Upper lobe of left lung (tissue), 6 donors: ENCODE results near the gene SGCD. TPM values are rescaled to one million over a fixed set of nuclear protein-coding genes. Genes with fewer than 3 reads are reported as not detected.

ENCODE experiments used
- ATAC-seq, 2 donors: fragments of 200-7000 bp; cut with Tn5 transposase; one replicate each; pipeline ENCODE4 v1.9.1; 2022; ENCODE audit warnings: mild to moderate bottlenecking in 2 of 2, moderate library complexity in 2 of 2; ENCODE audit not compliant: low FRiP score in 2 of 2
- DNase-seq, 2 donors: peaks; one replicate each; pipeline ENCODE4 v3.0.0-alpha.2; 2019 to 2020
- H3K27ac ChIP-seq, 4 donors: fragments of 200-600 bp; sonication (generic); one replicate each; pipeline ENCODE4 v1.5.1; 2016 to 2019
- H3K27me3 ChIP-seq, 4 donors: fragments of 200-600 bp; sonication (generic); one replicate each; pipeline ENCODE4 v1.5.1; 2017 to 2019
- H3K36me3 ChIP-seq, 4 donors: fragments of 200-600 bp; sonication (generic); one replicate each; pipeline ENCODE4 v1.5.1; 2016 to 2019
- H3K4me1 ChIP-seq, 4 donors: fragments of 200-600 bp; sonication (generic); one replicate each; pipeline ENCODE4 v1.5.1; 2018 to 2019
- H3K4me3 ChIP-seq, 4 donors: fragments of 200-600 bp; sonication (generic); one replicate each; pipeline ENCODE4 v1.5.1; 2017 to 2019; ENCODE audit warnings: mild to moderate bottlenecking in 2 of 4, moderate library complexity in 1 of 4
- H3K9me3 ChIP-seq, 4 donors: fragments of 200-600 bp; sonication (generic); one replicate each; pipeline ENCODE4 v1.5.1; 2018 to 2019
- CTCF ChIP-seq, 6 experiments: fragments of 450-650 bp in 4 of 6; fragments of 200-600 bp in 2 of 6; sonication (generic) in 2 of 6; IDR thresholded peaks; one replicate each; pipeline ENCODE4 v1.5.1; 2016 to 2019; ENCODE audit warnings: antibody characterized with exemption in 6 of 6
- EP300 ChIP-seq, 4 donors: sonication (generic); formaldehyde crosslinking; IDR thresholded peaks; one replicate each; pipeline ENCODE4 v1.5.1; 2017; ENCODE audit warnings: antibody characterized with exemption in 4 of 4, control low read depth in 2 of 4
- POLR2A ChIP-seq, 4 donors: fragments of 450-650 bp; IDR thresholded peaks; one replicate each; pipeline ENCODE4 v1.5.1; 2016 to 2017; ENCODE audit warnings: antibody characterized with exemption in 4 of 4, mild to moderate bottlenecking in 2 of 4
- POLR2AphosphoS5 ChIP-seq, 2 donors: sonication (generic); formaldehyde crosslinking; IDR thresholded peaks; one replicate each; pipeline ENCODE4 v1.5.1; 2017; ENCODE audit warnings: antibody characterized with exemption in 2 of 2
- whole genome bisulfite sequencing, 2 donors: methylation state at CpG; one replicate each; pipeline ENCODE4 v1.1.5; 2017 to 2018; 5-methylcytosine and 5-hydroxymethylcytosine counted together
- total RNA-seq, 6 donors: library from RNA; depleted of rRNA in 4 of 6; stranded (reverse); fragments of >200 nt in 4 of 6; gene quantifications; one replicate each; pipeline versions ENCODE4 v1.1.0 to v1.2.1, GENCODE V29; 2016 to 2021
- donor health status: DM: no; HTN: no; CAD: no; lungs with moderate emphysema.
- donor health status: DM: no; HTN: yes; CAD: no; lungs with severe emphysema.

SGCD gene
- total RNA-seq, 6 donors from 2014 or later = 1.0 to 7.8 (median 1.8) TPM

- Histone ChIP-seq H3K27me3 (no peaks in the 10 kb centered on the region), H3K4me3 (no peak overlapping the region), H3K4me1 (no peaks in the 10 kb centered on the region), H3K27ac (no peak overlapping the region), H3K9me3 (peaks cover 0 to 3% (median 0%) of the 10 kb centered on the region in 4 donors), H3K36me3 (no peaks in the 10 kb centered on the region)
- WGBS, 2 donors = 60 to 70% methylated on average over 2 of the region's 2 CpGs
- TF ChIP-seq CTCF (IDR thresholded peaks at IDR 0.05) (no peak), EP300 (IDR thresholded peaks at IDR 0.05) (no peak), POLR2AphosphoS5 (IDR thresholded peaks at IDR 0.05) (no peak), POLR2A (IDR thresholded peaks at IDR 0.05) (no peak)
- no peak for DNase-seq
- no peak for ATAC-seq
Observed at GRCh38 chr5:156515121-156515520, 188.2 kb downstream of the SGCD start.

GRCh38 chr5:156515803-156516360, 188.9 kb downstream of the SGCD start:
- Histone ChIP-seq H3K36me3 (no peaks in the 10 kb centered on the region), H3K27ac (no peak overlapping the region), H3K9me3 (peaks cover 0 to 3% (median 0%) of the 10 kb centered on the region in 4 donors), H3K27me3 (no peaks in the 10 kb centered on the region), H3K4me1 (no peaks in the 10 kb centered on the region), H3K4me3 (no peak overlapping the region)
- ATAC-seq (no peak), DNase-seq (no peak)
- TF ChIP-seq EP300 (IDR thresholded peaks at IDR 0.05) (no peak), POLR2AphosphoS5 (IDR thresholded peaks at IDR 0.05) (no peak), CTCF (IDR thresholded peaks at IDR 0.05) (no peak), POLR2A (IDR thresholded peaks at IDR 0.05) (no peak)
- whole genome bisulfite sequencing, 2 donors = 44 to 55% methylated on average over 3 of the region's 4 CpGs

GRCh38 chr5:156522651-156523529, 195.9 kb downstream of the SGCD start:
- no peak for DNase-seq
- no peaks in the 10 kb centered on the region for H3K27me3 ChIP-seq
- 68 to 77% methylated on average over 5 of the region's 5 CpGs for WGBS, 2 donors
- H3K4me1 ChIP-seq = no peaks in the 10 kb centered on the region
- no peaks in the 10 kb centered on the region for H3K36me3 ChIP-seq
- ATAC-seq = no peak
- TF ChIP-seq POLR2AphosphoS5 (IDR thresholded peaks at IDR 0.05) (no peak), POLR2A (IDR thresholded peaks at IDR 0.05) (no peak), EP300 (IDR thresholded peaks at IDR 0.05) (no peak)
- no peak overlapping the region for H3K4me3 ChIP-seq
- H3K27ac ChIP-seq = no peak overlapping the region
- H3K9me3 ChIP-seq = no peaks in the 10 kb centered on the region

- Histone ChIP-seq H3K4me3 (no peak overlapping the region), H3K36me3 (no peaks in the 10 kb centered on the region), H3K27ac (no peak overlapping the region), H3K9me3 (no peaks in the 10 kb centered on the region), H3K4me1 (no peaks in the 10 kb centered on the region), H3K27me3 (no peaks in the 10 kb centered on the region)
- TF ChIP-seq POLR2AphosphoS5 (IDR thresholded peaks at IDR 0.05) = no peak
- no peak for TF ChIP-seq POLR2A (IDR thresholded peaks at IDR 0.05)
- TF ChIP-seq EP300 (IDR thresholded peaks at IDR 0.05) = no peak
- TF ChIP-seq CTCF (IDR thresholded peaks at IDR 0.05) = no peak
- ATAC-seq (no peak), DNase-seq (no peak)
- 71 to 86% methylated on average over 3 of the region's 3 CpGs for WGBS, 2 donors
Observed at GRCh38 chr5:156523607-156524006, 196.6 kb downstream of the SGCD start.

- WGBS, 2 donors = 75 to 80% methylated on average over 9 of the region's 9 CpGs
Observed at GRCh38 chr5:156526081-156526925, 199.3 kb downstream of the SGCD start.

More at GRCh38 chr5:156526081-156526925, 199.3 kb downstream of the SGCD start:
- H3K27me3 ChIP-seq = no peaks in the 10 kb centered on the region
- no peaks in the 10 kb centered on the region for H3K4me1 ChIP-seq
- no peaks in the 10 kb centered on the region for H3K9me3 ChIP-seq
- H3K27ac ChIP-seq = no peak overlapping the region
- no peak for ATAC-seq
- no peak for DNase-seq
- no peak for TF ChIP-seq CTCF (IDR thresholded peaks at IDR 0.05)
- TF ChIP-seq EP300 (IDR thresholded peaks at IDR 0.05) = no peak
- TF ChIP-seq POLR2A (IDR thresholded peaks at IDR 0.05) = no peak
- TF ChIP-seq POLR2AphosphoS5 (IDR thresholded peaks at IDR 0.05) = no peak
- H3K4me3 ChIP-seq = no peak overlapping the region
- no peaks in the 10 kb centered on the region for H3K36me3 ChIP-seq
